GM21737 (cell line): ENCODE data around the gene IFI6.
"Not testable (repeated sequence)": the region's sequence is repeated elsewhere in the genome, so short reads cannot be mapped to it uniquely, and the experiment has no call there.

ENCODE experiments used
- ATAC-seq: cut with Tn5 transposase; IDR thresholded peaks from one replicate; pipeline ENCODE4 v1.9.1; 2021; ENCODE audit warnings: mild to moderate bottlenecking, moderate library complexity; ENCODE audit not compliant: unreplicated experiment

The IFI6 gene, protein sequence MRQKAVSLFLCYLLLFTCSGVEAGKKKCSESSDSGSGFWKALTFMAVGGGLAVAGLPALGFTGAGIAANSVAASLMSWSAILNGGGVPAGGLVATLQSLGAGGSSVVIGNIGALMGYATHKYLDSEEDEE

DNA sequence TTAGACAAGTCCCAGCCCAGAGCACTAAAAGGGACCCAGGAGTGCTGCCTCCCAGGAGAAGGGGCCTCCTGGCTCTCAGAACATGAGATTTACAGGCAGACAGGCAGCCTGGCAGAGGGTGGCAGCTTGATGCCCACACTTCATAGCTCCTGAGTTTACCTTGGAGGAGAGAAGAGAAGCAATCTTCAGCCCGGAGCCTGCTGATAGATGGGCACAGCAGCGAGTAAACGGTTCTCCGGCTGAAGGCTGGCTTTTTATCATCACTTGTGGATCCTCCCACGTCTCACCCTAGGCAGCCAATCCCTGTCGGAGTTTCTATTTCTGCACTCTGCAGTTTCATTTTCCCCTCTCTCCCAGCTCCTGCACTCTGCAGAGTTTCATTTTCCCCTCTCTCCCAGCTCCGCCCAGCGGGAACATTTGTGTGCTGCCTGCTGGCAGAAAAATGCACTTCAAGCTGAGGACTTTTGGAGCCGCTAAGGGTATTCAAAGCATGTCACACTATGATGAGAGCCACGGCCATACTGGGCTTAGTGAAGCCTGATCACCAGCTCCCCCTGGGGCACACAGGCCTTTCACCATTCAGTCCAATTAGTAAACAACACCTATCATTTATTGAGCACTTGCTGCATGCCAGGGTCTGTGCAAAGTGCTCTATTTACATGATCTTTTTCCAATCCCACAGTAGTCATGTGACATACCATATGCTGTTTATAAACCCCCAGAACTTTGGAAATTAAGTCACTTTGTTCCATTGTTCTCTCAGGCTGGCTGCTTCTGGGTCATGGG is at the start of gene IFI6:
IFI6 (minus strand) TSS at position 229 of the 786 bp plus-strand sequence. CDS start 2,878 bp downstream, outside the sequence.
- ATAC-seq = peak; percentile 71

DNA sequence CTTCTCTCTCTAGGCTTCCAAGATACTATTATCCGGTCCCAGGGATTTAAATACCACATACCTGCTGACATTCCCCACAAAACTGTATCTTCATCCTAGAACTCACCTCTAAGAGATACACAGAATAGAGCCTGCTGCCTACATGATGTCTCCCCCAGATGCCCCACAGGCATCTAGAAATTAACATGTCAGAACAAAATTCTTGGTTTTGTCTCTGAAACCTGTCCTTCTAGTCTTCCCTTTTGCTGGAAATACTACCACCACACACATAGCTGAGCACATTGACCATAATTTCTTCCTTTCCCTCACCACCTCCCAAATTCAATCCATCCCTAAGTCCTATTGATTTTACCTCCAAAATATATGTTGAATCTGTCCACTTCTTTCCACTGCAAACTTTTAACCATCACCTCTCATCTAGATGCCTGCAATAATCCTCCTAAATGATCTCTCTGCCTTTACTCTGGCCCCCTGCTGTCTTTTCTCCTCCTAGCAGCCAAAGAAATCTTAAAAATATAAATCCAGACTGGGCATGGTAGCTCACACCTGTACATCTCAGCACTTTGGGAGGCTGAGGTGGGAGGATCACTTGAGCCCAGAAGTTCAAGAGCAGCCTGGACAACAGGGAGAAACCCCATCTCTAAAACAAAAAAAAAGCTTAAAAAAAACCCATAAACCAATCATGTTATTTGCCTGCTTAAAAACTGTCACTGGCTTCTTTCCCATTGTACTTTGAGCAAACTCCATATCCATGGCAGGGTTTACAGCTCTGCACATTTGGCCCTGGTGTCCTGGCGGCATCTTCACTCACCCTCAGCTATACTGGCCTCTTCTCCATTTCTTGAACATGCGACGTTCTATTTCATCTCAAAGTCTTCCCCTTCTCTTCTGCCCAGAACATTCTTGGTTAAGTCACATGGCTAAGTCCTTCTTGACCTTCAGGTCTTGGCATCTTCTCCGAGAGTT is 47.6 kb upstream of the IFI6 start:
- no peak for ATAC-seq

DNA sequence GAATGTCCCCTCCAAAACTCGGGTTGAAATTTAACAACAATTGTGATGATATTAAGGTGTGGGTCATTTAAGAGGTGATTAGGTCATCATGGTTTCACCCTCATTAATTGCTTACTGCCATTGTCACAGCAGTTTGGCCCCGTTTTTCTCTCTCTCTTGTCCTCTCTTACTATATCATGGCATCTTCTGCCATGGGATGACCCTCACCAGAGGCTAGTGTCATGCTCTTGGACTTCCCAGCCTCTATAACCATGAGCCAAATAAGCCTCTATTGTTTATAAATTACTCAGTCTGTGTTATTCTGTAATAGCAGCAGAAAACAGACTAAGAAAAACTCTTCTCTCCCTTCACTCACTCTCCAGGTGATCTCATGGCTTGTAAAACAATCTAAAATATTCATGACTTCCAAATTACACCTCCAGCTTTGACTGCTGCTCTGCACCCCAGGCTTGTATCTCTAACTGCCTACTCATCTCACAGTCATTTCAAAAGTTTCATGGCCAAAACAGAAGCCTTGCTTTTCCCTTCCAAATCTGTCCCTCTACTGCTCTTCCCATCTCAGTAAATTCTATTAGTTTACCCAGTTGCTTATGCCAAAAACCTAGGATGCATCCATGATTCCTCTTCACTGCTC is 44.4 kb upstream of the IFI6 start:
- no peak for ATAC-seq

DNA sequence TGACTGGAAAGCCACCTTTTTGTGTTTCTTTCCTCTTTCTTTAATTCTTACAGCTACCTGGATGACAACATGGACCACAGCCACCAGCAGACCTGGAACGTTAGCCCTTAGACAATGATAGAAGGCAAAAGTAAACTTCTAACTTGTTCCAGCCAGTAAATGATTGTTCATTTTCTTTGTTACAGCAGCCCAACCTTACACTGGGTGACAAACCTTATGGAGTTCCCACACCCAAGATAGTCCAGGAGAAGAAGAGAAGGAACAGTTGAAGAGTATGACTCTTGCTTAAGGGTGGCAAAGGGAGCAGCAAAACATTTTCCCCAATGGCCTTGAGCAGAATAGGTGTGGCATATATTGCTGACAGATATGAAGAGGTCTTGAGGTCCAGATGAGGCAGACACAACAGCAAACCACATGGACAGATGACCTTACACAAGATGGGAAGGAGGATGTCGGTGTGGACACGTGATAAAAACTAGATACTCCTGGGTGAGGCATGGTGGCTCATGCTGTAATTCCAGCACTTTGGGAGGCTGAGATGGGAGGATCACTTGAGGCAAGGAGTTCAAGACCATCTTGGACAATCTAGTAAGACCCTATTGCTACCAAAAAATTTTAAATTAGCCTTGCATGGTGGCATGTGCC is 42.0 kb upstream of the IFI6 start:
- ATAC-seq = no peak

DNA sequence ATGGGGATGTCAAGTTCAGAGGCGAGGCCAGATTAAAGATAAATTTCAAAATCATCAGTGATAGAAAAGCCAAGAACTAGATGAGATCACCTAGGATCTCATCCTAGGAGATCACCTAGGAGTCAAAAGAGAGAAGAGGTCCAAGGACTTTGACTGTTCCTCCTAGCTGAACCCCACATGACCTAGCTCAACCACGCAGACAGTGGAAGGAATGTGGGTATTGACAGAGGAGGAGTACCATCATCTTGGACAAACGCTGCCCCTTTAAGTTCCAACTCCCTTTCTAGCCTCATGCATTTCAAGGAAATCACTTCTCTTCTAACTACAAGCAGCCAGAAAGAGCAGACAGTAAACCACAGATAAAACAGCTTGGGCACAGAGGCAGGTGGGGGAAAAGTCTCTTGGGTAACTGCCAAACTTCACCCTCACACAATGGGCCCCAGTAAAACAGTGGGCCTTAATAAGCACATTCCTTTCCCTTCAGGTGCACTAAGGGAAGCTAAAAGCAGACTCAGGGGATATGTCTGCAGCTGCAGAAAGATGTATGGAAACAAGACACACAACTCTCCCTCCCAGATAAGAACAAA is 41.2 kb upstream of the IFI6 start:
- ATAC-seq = no peak

DNA sequence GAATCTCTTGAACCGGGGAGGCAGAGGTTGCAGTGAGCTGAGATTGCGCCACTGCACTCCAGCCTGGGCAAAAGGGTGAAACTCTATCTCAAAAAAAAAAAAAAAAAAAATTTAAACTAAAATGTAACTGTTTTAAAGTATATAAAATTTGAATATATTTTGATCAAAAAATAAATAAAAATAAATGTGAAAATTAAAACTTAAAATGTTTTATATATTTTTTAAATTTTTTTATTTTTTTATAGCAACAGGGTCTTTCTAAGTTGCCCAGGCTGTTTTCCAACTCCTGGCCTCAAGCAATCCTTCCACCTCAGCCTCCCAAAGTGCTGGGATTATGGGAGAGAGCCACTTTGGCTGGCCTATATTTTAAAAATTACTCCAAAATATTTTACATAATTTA is 38.6 kb upstream of the IFI6 start:
- no peak for ATAC-seq

DNA sequence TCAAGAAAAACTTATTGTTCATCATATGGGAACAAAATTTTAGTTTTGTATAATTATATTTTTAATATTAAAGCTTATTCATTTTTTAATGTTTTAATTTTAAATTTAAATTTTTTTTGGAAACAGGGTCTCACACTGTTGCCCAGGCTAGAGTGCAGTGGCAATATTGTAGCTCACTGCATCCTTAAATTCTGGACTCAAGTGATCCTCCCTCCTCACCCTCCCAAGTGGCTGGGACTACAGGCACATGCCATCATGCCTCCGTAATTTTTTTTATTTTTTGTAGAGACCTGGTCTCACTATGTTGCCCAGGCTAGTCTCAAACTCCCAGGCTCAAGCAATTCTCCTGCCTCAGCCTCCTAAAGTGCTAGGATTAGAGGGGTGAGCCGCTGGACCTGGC is 33.6 kb upstream of the IFI6 start:
- no peak for ATAC-seq

DNA sequence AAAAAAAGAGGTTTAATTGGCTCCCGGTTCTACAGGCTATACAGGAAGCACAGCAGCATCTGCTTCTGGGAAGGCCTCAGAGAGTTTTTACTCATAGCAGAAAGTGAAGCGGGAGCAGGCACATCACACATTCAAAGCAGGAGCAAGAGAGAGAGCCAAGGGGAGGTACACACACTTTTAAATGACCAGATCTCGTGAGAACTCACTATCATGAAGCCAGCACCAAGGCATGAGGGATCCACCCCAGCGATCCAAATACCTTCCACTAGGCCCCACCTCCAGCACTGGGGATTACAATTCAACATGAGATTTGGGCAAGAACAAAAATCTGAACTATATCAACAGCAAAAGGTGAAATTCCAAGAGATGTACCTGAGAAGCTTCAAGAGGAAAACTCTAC is 33.0 kb upstream of the IFI6 start:
- ATAC-seq = no peak

DNA sequence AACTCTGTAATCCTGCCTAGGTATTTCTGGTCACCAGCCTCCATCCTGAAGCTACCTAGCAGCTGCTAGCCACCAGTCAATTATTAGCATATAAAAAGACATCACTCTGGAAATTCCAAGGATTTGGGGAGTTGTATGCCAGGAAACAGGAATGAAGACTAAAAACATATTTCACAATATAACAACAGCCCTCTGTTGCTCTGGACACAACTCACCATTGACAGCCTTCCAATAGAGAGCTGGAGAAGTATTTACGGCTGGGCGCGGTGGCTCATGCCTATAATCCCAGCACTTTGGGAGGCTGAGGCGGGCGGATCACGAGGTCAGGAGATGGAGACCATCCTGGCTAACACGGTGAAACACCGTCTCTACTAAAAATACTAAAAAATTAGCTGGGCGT is 24.8 kb upstream of the IFI6 start:
- ATAC-seq = not testable (repeated sequence)

DNA sequence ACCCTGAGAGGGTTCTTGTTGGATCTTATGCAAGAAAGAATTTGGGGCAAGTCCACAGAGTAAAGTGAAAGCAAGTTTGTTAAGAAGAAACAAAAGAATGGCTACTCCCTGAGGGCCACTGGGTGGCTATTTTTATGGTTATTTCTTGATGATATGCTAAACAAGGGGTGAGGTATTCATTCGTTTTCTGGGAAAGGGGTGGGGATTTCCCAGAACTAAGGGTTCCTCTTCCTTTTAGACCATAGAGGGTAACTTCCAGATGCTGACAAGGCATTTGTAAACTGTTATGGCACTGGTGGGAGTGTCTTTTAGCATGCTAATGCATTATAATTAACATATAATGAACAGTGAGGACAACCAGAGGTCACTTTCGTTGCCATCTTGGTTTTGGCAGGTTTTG is 18.2 kb upstream of the IFI6 start:
- no peak for ATAC-seq

DNA sequence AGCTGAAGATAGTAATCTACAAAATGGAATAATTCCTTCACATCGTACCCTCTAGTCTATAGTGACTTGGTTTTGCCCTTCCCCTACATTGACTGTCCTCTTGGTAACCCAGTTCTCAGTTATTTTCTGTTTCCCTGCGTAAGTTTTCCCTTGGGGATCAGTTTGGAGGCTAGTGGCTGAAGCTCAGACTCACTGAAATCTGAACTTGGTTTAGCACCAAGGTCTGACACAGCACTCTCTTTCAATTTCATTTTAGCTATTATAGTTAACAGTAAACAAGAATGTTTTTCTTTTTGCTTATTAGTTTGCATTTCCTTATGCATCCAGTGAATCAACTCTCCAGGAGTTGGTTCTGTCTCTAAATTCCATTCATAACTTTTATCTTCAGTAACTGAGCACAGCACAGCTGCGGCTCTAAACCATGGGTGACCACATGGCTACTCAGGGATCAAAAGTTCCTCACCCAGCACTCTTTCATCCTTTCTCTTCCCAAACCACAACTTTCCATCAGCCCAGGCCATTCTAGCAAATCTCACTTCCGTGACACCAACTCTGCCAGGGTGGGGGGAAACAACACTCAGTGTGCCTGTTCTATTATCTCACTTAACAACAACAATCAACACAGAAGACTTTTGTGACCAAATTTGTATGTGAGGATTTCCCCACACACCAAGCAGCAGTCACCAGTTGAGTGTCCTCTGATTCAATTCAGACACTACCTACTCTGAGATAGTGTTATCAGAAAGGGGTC is 17.6 kb upstream of the IFI6 start:
- ATAC-seq = no peak

DNA sequence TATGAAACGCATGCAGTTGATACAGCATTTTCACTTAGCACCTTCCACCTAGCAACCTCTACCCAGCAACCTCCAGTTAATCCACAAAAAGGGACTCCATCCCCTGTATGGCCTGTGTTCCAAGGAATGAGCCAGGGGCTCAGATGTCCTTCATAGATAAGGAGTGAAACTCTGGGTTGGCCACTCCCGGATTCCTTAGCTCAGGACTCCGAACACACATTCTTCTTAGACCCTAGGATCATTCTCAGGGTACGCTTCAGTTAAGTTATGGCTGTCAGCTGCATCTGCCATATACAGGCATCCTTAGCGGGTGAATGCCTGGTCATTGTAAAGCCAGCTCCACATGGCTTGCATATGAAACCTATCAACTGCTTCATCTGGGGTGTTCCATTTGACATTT is 15.9 kb upstream of the IFI6 start:
- ATAC-seq = no peak

DNA sequence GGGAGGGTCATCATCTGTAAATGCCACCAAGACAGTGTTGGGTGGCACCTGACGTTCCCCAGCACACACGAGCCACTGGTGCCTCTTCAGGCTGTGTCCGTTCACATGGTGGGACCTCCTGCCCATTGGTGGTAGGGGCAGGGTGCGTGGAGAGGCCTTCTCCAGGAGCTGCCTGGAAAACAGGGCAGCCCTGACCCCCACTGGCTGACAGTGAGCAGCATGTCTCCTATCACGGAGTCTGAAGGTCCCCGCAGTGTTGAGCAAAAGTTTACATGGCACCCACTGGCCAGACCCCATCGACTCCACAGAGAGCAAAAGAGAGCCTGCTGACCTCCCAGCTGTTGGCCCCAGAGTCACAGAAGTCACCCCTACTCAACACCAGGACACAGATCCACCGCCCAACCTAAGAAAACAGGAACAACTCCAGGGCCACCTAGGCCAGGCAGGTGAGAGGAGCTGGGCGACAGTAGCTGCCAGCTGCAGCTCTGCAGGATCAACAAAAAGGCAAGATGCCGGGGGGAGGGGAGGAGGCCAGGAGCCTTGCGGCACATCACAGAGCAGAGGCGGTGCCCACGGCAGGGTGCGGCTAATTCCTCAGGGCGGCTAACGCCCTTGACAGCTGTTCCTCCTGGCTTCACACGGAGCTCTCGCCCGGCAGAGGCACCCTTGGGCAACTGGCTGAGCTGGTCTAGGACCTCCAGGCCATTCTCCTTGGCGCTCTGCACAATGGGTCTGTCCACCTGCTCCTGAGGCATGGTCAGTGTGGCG is 14.4 kb upstream of the IFI6 start:
- ATAC-seq = no peak

DNA sequence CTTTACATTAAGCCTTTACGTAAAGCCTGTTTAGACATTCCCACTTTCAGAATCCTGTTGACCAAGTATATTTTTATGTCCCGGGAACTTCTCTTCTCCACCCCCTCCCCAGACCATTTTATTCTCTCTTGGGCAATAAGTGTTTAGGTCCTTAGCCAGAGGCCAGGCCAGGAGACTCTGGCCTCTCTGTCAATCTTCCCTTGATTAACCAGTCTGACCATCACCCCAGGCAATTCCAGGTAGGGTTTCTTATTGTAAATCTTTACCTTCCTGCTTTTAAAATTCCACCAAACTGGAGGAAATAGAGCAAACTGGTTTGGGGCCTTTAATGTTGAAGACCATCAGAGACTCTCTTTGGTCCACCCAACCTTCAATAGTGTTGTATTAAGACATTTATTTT is 12.2 kb upstream of the IFI6 start:
- no peak for ATAC-seq

DNA sequence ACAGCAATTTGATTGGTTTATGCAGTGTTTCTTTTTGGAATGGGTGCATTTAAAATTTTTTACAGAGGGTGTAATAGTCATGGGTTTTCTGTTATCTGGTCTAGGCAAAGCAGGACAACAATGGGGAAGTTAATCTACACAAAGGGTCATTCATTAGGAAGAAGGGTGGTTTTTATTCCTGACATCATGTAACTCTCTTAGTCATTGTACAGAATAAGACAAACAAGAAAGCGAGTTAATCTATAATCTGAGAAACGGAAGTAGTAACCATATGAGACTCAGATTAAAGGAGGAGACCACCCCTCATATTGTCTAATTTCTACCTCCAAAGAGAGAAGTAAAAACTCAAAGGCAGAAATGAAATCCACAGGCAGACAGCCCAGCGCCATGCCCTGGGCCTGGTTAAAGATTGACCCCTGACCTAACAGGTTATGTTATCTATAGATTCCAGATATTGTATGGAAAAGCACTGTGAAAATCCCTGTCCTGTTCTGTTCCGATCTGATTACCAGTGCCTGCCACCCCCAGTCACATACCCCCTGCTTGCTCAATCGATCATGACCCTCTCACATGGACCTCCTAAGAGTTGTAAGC is 10.5 kb upstream of the IFI6 start:
- no peak for ATAC-seq

DNA sequence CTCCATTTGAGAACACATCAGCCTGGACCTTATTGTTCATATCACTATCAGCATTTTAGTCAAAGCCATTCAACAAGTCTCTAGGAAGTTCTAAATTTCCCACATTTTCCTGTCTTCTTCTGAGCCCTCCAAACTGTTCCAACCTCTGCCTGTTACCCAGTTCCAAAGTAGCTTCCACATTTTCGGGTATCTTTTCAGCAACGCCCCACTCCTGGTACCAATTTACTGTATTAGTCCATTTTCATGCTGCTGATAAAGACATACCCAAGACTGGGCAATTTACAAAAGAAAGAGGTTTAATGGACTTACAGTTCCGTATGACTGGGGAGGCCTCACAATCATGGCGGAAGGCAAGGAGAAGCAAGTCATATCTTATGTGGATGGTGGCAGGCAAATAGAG is 9.6 kb upstream of the IFI6 start:
- ATAC-seq = not testable (repeated sequence)

DNA sequence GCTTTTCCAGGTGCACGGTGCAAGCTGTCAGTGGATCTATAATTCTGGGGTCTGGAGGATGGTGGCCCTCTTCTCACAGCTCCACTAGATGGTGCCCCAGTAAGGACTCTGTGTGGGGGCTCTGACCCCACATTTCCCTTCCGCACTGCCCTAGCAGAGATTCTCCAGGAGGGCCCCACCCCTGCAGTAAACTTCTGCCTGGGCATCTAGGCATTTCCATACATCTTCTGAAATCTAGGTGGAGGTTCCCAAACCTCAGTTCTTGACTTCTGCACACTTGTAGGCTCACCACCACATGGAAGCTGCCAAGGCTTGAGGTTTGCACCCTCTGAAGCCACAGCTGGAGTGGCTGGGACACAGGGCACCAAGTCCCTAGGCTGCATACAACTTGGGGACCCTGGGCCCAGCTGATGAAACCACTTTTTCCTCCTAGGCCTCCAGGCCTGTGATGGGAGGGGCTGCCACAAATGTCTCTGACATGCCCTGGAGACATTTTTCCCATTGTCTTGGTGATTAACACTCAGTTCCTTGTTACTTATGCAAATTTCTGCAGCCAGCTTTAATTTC is 8.3 kb upstream of the IFI6 start:
- not testable (repeated sequence) for ATAC-seq

DNA sequence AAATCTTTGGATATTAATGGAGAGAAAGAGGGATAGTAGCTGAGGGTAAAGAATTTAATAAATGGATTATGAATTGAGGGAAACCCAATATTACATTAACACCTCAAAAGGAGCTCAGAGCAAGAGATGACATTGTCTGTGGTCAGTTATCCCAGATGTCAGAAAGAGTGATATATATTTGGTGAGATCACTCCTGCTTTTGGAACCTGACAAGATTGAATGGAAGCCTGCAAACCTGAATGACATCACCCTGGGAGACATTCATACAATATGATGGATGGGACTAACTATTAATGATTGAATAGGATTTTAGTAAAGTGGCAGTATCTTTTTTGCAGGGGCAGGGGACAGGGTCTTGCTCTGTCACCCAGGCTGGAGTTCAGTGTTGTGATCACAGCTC is 6.8 kb upstream of the IFI6 start:
- no peak for ATAC-seq
